ENCODE data around the gene KLHDC4.

The KLHDC4 gene

DNA sequence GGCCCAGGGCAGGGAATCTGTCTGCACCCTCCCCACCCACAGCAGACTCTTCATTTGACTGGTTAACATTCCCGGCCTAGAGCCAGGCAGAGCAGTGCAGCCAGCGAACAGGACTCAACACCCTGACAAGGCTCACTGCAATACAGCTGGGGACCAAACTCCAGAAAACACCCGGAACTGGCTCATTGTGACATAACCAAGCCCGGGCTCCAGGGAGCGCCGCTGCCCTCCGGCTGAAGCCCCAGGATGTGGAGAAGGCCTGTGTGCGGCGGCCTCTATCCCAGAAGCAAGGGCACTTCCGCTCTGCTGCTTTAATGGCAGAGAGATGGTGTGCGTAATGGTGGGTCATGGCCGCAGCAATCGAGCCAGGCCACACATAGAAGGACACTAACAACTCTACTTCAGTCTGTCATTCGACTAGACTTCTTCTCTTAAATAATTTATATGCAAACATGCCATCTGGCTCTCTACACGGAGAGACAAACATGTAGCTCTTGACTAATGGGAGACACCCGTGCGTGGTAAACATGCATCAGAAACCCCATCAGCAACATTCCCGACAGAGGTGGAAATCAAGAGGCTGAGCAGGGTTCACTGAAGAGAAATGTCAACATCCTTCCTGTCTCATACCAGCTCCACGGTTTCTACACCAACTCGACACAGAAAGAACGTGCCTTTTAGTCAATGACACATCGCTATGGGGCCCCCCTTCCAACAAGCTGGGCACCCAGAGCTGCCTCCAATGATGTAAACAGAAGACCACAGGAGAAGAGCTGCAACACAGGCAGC is 18.0 kb downstream of the KLHDC4 start:
- TF ChIP-seq CTCF (IDR thresholded peaks at IDR 0.05; ENCODE audit: insufficient read depth, low read length, missing control alignments), result no peak
- POLR2A ChIA-PET, result interaction anchor here (0.6 kb wide), 1 partner anchor 124 kb away, joined by 3 read pairs; no protein-coding TSS in a partner anchor
- CTCF ChIA-PET, result interaction anchor here (1.0 to 1.5 kb wide), 3 partner anchors 21 to 123 kb away, joined by 3 to 4 read pairs (median 4); no protein-coding TSS in a partner anchor
- no peak for DNase-seq (ENCODE audit: low read depth, low spot score)
- no peak overlapping the region for H3K4me3 ChIP-seq (ENCODE audit: low read depth, low read length)

DNA sequence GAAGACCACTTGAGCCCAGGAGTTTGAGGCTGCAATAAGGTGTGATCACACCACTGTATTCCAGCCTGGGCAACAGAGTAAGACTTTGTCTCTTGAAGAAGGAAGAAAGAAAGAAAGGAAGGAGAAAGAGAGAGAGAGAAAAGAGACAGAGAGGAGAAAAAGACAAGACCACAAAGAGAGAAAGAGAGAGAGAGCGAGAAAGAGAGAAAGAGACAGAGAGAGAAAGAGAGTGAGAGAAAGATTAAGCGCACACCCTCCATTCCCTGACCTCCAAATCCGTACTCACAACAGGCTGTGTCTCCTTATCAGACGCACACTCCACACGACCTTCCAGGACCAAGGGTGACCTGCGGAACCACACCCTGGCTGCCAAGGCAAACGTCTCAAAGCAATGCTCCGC is 19.6 kb downstream of the KLHDC4 start:
- no peak overlapping the region for H3K4me3 ChIP-seq (ENCODE audit: low read depth, low read length)
- CTCF ChIA-PET, result interaction anchor here (0.9 kb wide), 1 partner anchor 22 kb away, joined by 3 read pairs; no protein-coding TSS in a partner anchor
- no peak for TF ChIP-seq CTCF (IDR thresholded peaks at IDR 0.05; ENCODE audit: insufficient read depth, low read length, missing control alignments)
- POLR2A ChIA-PET, result no interaction called here
- no peak for DNase-seq (ENCODE audit: low read depth, low spot score)

DNA sequence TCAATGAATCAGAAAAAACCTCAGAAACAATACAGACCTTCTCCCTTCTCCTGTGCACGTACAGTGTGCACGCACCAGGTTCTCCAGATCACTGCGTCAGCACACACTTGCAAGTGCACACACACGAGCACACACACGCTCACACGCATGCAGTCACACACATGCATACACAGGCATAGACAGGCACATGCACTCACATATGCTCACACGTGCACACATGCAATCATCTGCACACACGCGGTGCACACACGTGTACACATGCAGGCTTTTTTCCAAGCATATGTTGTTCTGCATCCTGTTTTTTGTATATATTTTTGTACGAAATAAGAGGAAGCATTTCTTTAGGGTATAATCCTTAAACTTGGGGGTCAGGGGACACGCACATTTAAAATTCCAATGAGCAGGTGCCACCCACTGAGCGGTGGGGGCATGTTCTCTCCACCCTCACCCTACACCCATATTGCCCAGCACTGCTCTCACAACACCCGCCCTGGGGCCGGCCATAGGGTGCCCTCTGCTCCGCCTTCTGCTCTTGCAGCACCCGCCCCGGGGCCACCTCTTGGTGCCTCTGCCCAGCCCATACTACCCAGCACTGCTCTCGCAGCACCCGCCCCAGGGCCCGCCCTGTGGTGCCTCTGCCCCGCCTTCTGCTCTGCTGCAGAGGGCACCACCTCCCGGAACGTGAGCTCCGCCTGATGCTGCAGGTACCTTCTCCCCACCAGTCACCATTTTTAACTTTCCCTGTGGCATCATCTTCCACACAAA is 20.9 kb downstream of the KLHDC4 start:
- ChIA-PET POLR2A (no interaction called here), CTCF (interaction anchor here (0.9 kb wide), 1 partner anchor 23 kb away, joined by 3 read pairs; no protein-coding TSS in a partner anchor)
- no peak for DNase-seq (ENCODE audit: low read depth, low spot score)
- H3K4me3 ChIP-seq (ENCODE audit: low read depth, low read length), result no peak overlapping the region
- no peak for TF ChIP-seq CTCF (IDR thresholded peaks at IDR 0.05; ENCODE audit: insufficient read depth, low read length, missing control alignments)

GRCh38 chr16:87742781-87743490 is 22.9 kb downstream of the KLHDC4 start:
- no peak overlapping the region for H3K4me3 ChIP-seq (ENCODE audit: low read depth, low read length)
- CTCF ChIA-PET, result no interaction called here
- TF ChIP-seq CTCF (IDR thresholded peaks at IDR 0.05; ENCODE audit: insufficient read depth, low read length, missing control alignments), result no peak
- DNase-seq (ENCODE audit: low read depth, low spot score), result no peak
- POLR2A ChIA-PET, result no interaction called here

DNA sequence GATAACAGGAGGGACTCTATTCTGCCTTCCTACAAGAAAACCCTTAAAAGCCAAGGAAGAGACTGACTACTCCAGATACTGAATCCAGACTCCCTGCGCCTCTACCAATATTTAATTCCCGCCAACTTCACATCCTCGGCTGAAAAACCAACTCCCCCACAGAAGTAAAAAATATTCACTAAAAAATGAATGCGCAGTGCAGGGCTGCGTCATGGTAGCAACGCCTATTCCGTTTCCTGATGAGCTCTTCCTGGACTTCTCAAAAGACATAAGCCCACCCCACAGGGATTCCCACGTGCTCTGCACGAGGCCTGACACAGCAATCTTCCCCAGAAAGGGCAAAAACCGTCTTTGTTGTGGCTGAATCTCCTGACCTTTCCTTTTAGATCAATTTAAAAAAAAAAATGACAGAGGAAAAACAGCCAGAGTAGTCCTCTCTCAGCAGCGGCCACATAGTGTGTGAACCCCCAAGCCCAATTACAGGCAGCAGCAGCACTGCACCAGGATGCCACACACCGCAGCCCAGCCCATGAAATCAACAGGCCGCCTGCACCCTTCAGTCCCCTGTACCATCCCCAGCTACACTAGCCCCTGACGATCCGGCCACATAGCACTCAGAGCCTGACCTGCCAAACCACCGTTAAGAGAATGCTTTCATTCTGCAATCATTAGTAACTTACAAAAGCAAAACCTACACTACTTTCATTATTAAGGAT is 23.9 kb downstream of the KLHDC4 start:
- POLR2A ChIA-PET, result no interaction called here
- no peak overlapping the region for H3K4me3 ChIP-seq (ENCODE audit: low read depth, low read length)
- no peak for DNase-seq (ENCODE audit: low read depth, low spot score)
- TF ChIP-seq CTCF (IDR thresholded peaks at IDR 0.05; ENCODE audit: insufficient read depth, low read length, missing control alignments), result no peak
- CTCF ChIA-PET, result interaction anchor here (1.0 kb wide), 1 partner anchor 28 kb away, joined by 3 read pairs; no protein-coding TSS in a partner anchor
